Memory B cell (primary cell): ENCODE data around the gene TOR4A.

ENCODE experiments used
- ATAC-seq: fragments of 150-1000 bp; cut with Tn5 transposase; 2 replicates; pipeline ENCODE4 v1.10.0; 2021; ENCODE audit warnings: low read depth, mild to moderate bottlenecking, moderate library complexity
- DNase-seq, 2 donors: peaks; one replicate each; pipeline ENCODE4 v3.0.0; 2022; ENCODE audit warnings: low spot score in 2 of 2
- H3K27ac Mint-ChIP-seq: one replicate; pipeline ENCODE4 v1.8.0; 2022; ENCODE audit warnings: mild to moderate bottlenecking, moderate library complexity, mixed read lengths
- H3K27me3 Mint-ChIP-seq: one replicate; pipeline ENCODE4 v1.8.0; 2022; ENCODE audit warnings: mixed read lengths
- H3K36me3 Mint-ChIP-seq: one replicate; pipeline ENCODE4 v1.8.0; 2022; ENCODE audit warnings: mild to moderate bottlenecking, mixed read lengths
- H3K4me1 Mint-ChIP-seq: one replicate; pipeline ENCODE4 v1.8.0; 2022; ENCODE audit warnings: mixed read lengths
- H3K4me3 Mint-ChIP-seq: one replicate; pipeline ENCODE4 v1.8.0; 2022; ENCODE audit warnings: mild to moderate bottlenecking, moderate library complexity, mixed read lengths
- H3K9me3 Mint-ChIP-seq: one replicate; pipeline ENCODE4 v1.8.0; 2022; ENCODE audit warnings: mixed read lengths

Gene TOR4A

GRCh38 chr9:137277329-137278041 lies at the start of gene TOR4A:
Gene TOR4A, plus strand, starts transcription at chr9:137277726. Its CDS starts 964 bp downstream, at chr9:137278690.
- no peak for DNase-seq
- peak within 1 kb of the TSS; percentile 86 for H3K27ac Mint-ChIP-seq
- H3K27me3 Mint-ChIP-seq = no peaks in the 10 kb centered on the region
- peaks cover under 1% of the 10 kb centered on the region for H3K36me3 Mint-ChIP-seq
- peak within 1 kb of the TSS; percentile 94 for H3K4me3 Mint-ChIP-seq
- ATAC-seq = peak; percentile 54
- peaks cover 28% of the 10 kb centered on the region for H3K4me1 Mint-ChIP-seq
- H3K9me3 Mint-ChIP-seq = no peaks in the 10 kb centered on the region

GRCh38 chr9:137227853-137228505 lies 49.5 kb upstream of the TOR4A start:
- H3K4me3 Mint-ChIP-seq = no peak overlapping the region
- peaks cover 2% of the 10 kb centered on the region for H3K36me3 Mint-ChIP-seq
- ATAC-seq (no peak), DNase-seq (no peak)
- no peaks in the 10 kb centered on the region for H3K9me3 Mint-ChIP-seq
- peaks cover 6% of the 10 kb centered on the region for H3K27me3 Mint-ChIP-seq
- peak overlapping the region; percentile 1 for H3K27ac Mint-ChIP-seq
- peaks cover 6% of the 10 kb centered on the region for H3K4me1 Mint-ChIP-seq

GRCh38 chr9:137228506-137228967 lies 49.0 kb upstream of the TOR4A start:
- Mint-ChIP-seq H3K36me3 (peaks cover 2% of the 10 kb centered on the region), H3K9me3 (no peaks in the 10 kb centered on the region), H3K4me3 (no peak overlapping the region), H3K27ac (no peak overlapping the region), H3K4me1 (peaks cover 3% of the 10 kb centered on the region), H3K27me3 (peaks cover 6% of the 10 kb centered on the region)
- no peak for ATAC-seq
- DNase-seq = no peak

- peaks cover 6% of the 10 kb centered on the region for H3K27me3 Mint-ChIP-seq
- peaks cover 2% of the 10 kb centered on the region for H3K36me3 Mint-ChIP-seq
- H3K4me3 Mint-ChIP-seq = no peak overlapping the region
- H3K9me3 Mint-ChIP-seq = no peaks in the 10 kb centered on the region
- no peak for DNase-seq
- H3K27ac Mint-ChIP-seq = no peak overlapping the region
- no peak for ATAC-seq
- H3K4me1 Mint-ChIP-seq = peaks cover 3% of the 10 kb centered on the region
These were observed 48.3 kb upstream of the TOR4A start for GRCh38 chr9:137228968-137229896.

GRCh38 chr9:137229903-137230704 lies 47.4 kb upstream of the TOR4A start:
- Mint-ChIP-seq H3K36me3 (peaks cover 2% of the 10 kb centered on the region), H3K9me3 (no peaks in the 10 kb centered on the region), H3K27me3 (peaks cover 12% of the 10 kb centered on the region), H3K4me3 (no peak overlapping the region), H3K4me1 (peaks cover 8% of the 10 kb centered on the region), H3K27ac (no peak overlapping the region)
- DNase-seq (no peak), ATAC-seq (no peak)

- ATAC-seq = no peak
- no peak within 1 kb of the TSS for H3K4me3 Mint-ChIP-seq
- no peak for DNase-seq
- H3K27ac Mint-ChIP-seq = no peak within 1 kb of the TSS
- no peaks in the 10 kb centered on the region for H3K9me3 Mint-ChIP-seq
- peaks cover 2% of the 10 kb centered on the region for H3K36me3 Mint-ChIP-seq
- H3K4me1 Mint-ChIP-seq = peaks cover 13% of the 10 kb centered on the region
- H3K27me3 Mint-ChIP-seq = peaks cover 12% of the 10 kb centered on the region
These were observed 46.7 kb upstream of the TOR4A start, which contains the start of gene SLC34A3 for GRCh38 chr9:137230705-137231371. Gene SLC34A3, plus strand, starts transcription at chr9:137230901. Its CDS starts 802 bp downstream, at chr9:137231703.

- peaks cover 13% of the 10 kb centered on the region for H3K4me1 Mint-ChIP-seq
- H3K36me3 Mint-ChIP-seq = peaks cover 2% of the 10 kb centered on the region
- no peaks in the 10 kb centered on the region for H3K9me3 Mint-ChIP-seq
- H3K27ac Mint-ChIP-seq = no peak overlapping the region
- peaks cover 12% of the 10 kb centered on the region for H3K27me3 Mint-ChIP-seq
- no peak for DNase-seq
- no peak for ATAC-seq
- H3K4me3 Mint-ChIP-seq = no peak overlapping the region
These were observed 46.0 kb upstream of the TOR4A start for GRCh38 chr9:137231372-137232039.

GRCh38 chr9:137232101-137232500 lies 45.4 kb upstream of the TOR4A start:
- Mint-ChIP-seq H3K27me3 (peaks cover 12% of the 10 kb centered on the region), H3K4me3 (no peak overlapping the region), H3K9me3 (no peaks in the 10 kb centered on the region), H3K4me1 (peaks cover 13% of the 10 kb centered on the region), H3K36me3 (peaks cover 2% of the 10 kb centered on the region), H3K27ac (no peak overlapping the region)
- no peak for DNase-seq
- ATAC-seq = no peak

GRCh38 chr9:137232510-137232909 lies 45.0 kb upstream of the TOR4A start:
- Mint-ChIP-seq H3K9me3 (no peaks in the 10 kb centered on the region), H3K27ac (no peak overlapping the region), H3K4me3 (no peak overlapping the region), H3K27me3 (peaks cover 11% of the 10 kb centered on the region), H3K4me1 (peaks cover 15% of the 10 kb centered on the region), H3K36me3 (peaks cover 2% of the 10 kb centered on the region)
- ATAC-seq (no peak), DNase-seq (no peak)

GRCh38 chr9:137233143-137233980 lies 44.2 kb upstream of the TOR4A start:
- no peaks in the 10 kb centered on the region for H3K9me3 Mint-ChIP-seq
- H3K4me1 Mint-ChIP-seq = peaks cover 13% of the 10 kb centered on the region
- no peak overlapping the region for H3K27ac Mint-ChIP-seq
- DNase-seq (no peak), ATAC-seq (no peak)
- no peaks in the 10 kb centered on the region for H3K36me3 Mint-ChIP-seq
- peaks cover 9% of the 10 kb centered on the region for H3K27me3 Mint-ChIP-seq
- H3K4me3 Mint-ChIP-seq = no peak overlapping the region

- Mint-ChIP-seq H3K4me1 (peaks cover 15% of the 10 kb centered on the region), H3K27ac (no peak overlapping the region), H3K9me3 (no peaks in the 10 kb centered on the region), H3K4me3 (no peak overlapping the region), H3K36me3 (no peaks in the 10 kb centered on the region), H3K27me3 (peaks cover 9% of the 10 kb centered on the region)
- no peak for DNase-seq
- ATAC-seq = no peak
These were observed 43.4 kb upstream of the TOR4A start for GRCh38 chr9:137234055-137234697.
